HG03025 (cell line): ENCODE results near the gene RNASEH1.
A peak's percentile ranks its signal among the peaks of the same experiment; 100 is the strongest.
"Not testable (repeated sequence)": the region's sequence is repeated elsewhere in the genome, so short reads cannot be mapped to it uniquely, and the experiment has no call there.

Experiments used
- ATAC-seq: cut with Tn5 transposase; IDR thresholded peaks from one replicate; pipeline ENCODE4 v1.9.1; 2021; ENCODE audit warnings: mild to moderate bottlenecking, moderate library complexity; ENCODE audit not compliant: unreplicated experiment, low FRiP score

Gene RNASEH1

GRCh38 chr2:3522961-3523421, 35.1 kb downstream of the RNASEH1 start:
- ATAC-seq = no peak

- no peak for ATAC-seq
Observed at GRCh38 chr2:3520591-3520990, 37.5 kb downstream of the RNASEH1 start.

- peak; percentile 61 for ATAC-seq
Observed at GRCh38 chr2:3519255-3520205, 38.6 kb downstream of the RNASEH1 start, which contains the start of gene ADI1. Gene ADI1 (minus strand): TSS chr2:3519531. CDS start chr2:3519487, 44 bp downstream.

GRCh38 chr2:3518496-3519254, 39.5 kb downstream of the RNASEH1 start:
- peak; percentile 74 for ATAC-seq

GRCh38 chr2:3517948-3518495, 40.1 kb downstream of the RNASEH1 start:
- no peak for ATAC-seq

GRCh38 chr2:3516831-3517230, 41.3 kb downstream of the RNASEH1 start:
- no peak for ATAC-seq

- ATAC-seq = not testable (repeated sequence)
Observed at GRCh38 chr2:3515438-3515837, 42.7 kb downstream of the RNASEH1 start.

- no peak for ATAC-seq
Observed at GRCh38 chr2:3513026-3513810, 44.9 kb downstream of the RNASEH1 start.

GRCh38 chr2:3512086-3512485, 46.0 kb downstream of the RNASEH1 start:
- ATAC-seq = no peak

GRCh38 chr2:3505771-3506170, 52.4 kb downstream of the RNASEH1 start:
- ATAC-seq = no peak

GRCh38 chr2:3504741-3505140, 53.4 kb downstream of the RNASEH1 start:
- ATAC-seq = no peak

GRCh38 chr2:3503483-3503882, 54.6 kb downstream of the RNASEH1 start:
- ATAC-seq = no peak

GRCh38 chr2:3503046-3503445, 55.1 kb downstream of the RNASEH1 start:
- no peak for ATAC-seq

GRCh38 chr2:3500326-3500899, 57.7 kb downstream of the RNASEH1 start:
- ATAC-seq = no peak

GRCh38 chr2:3498783-3499394, 59.2 kb downstream of the RNASEH1 start:
- ATAC-seq = no peak

GRCh38 chr2:3496708-3497080, 61.4 kb downstream of the RNASEH1 start:
- not testable (repeated sequence) for ATAC-seq
